GM19463 (cell line): Measurements from ENCODE around the gene SUB1.
"Not testable (repeated sequence)": the region's sequence is repeated elsewhere in the genome, so short reads cannot be mapped to it uniquely, and the experiment has no call there.

Experiments
- ATAC-seq: cut with Tn5 transposase; IDR thresholded peaks from one replicate; pipeline ENCODE4 v1.9.1; 2021; ENCODE audit warnings: mild to moderate bottlenecking, moderate library complexity; ENCODE audit not compliant: unreplicated experiment

SUB1 gene

GRCh38 chr5:32565145-32565544 lies 20.2 kb upstream of the SUB1 start:
- ATAC-seq: no peak

GRCh38 chr5:32566319-32567111 lies 18.8 kb upstream of the SUB1 start:
- no peak for ATAC-seq

GRCh38 chr5:32571128-32571527 lies 14.2 kb upstream of the SUB1 start:
- ATAC-seq: no peak

GRCh38 chr5:32572778-32573480 lies 12.4 kb upstream of the SUB1 start:
- peak; percentile 93 for ATAC-seq

GRCh38 chr5:32573481-32573854 lies 11.9 kb upstream of the SUB1 start:
- ATAC-seq: not testable (repeated sequence)

- no peak for ATAC-seq
Observed at GRCh38 chr5:32574540-32575175, 10.7 kb upstream of the SUB1 start.

- ATAC-seq: no peak
Observed at GRCh38 chr5:32578363-32578762, 7.0 kb upstream of the SUB1 start.

GRCh38 chr5:32578764-32579163 lies 6.6 kb upstream of the SUB1 start:
- no peak for ATAC-seq

- ATAC-seq: no peak
Observed at GRCh38 chr5:32581010-32581785, 4.2 kb upstream of the SUB1 start.

GRCh38 chr5:32583582-32584232 lies 1.6 kb upstream of the SUB1 start:
- peak; percentile 72 for ATAC-seq

GRCh38 chr5:32584646-32585045 lies 711 bp upstream of the SUB1 start:
- ATAC-seq: no peak

GRCh38 chr5:32585122-32585445 lies 273 bp upstream of the SUB1 start:
- ATAC-seq: no peak

GRCh38 chr5:32586276-32586599 lies 881 bp downstream of the SUB1 start:
- ATAC-seq: peak; percentile 16

GRCh38 chr5:32587067-32587551 lies 1.8 kb downstream of the SUB1 start:
- ATAC-seq: no peak

- ATAC-seq: no peak
Observed at GRCh38 chr5:32589416-32589815, 4.1 kb downstream of the SUB1 start.

- no peak for ATAC-seq
Observed at GRCh38 chr5:32589942-32590869, 4.8 kb downstream of the SUB1 start.

- ATAC-seq: no peak
Observed at GRCh38 chr5:32595118-32595517, 9.8 kb downstream of the SUB1 start.

GRCh38 chr5:32597041-32597629 lies 11.8 kb downstream of the SUB1 start:
- no peak for ATAC-seq

- ATAC-seq: no peak
Observed at GRCh38 chr5:32598260-32598937, 13.0 kb downstream of the SUB1 start.
